ENCODE results near the gene OR51F1. TPM values are rescaled to one million over a fixed set of nuclear protein-coding genes. Genes with fewer than 3 reads are reported as not detected.
"Not testable (repeated sequence)": the region's sequence is repeated elsewhere in the genome, so short reads cannot be mapped to it uniquely, and the experiment has no call there.

The OR51F1 gene
- total and polyA plus RNA-seq, 2 experiments from 2014 or later = not detected

DNA sequence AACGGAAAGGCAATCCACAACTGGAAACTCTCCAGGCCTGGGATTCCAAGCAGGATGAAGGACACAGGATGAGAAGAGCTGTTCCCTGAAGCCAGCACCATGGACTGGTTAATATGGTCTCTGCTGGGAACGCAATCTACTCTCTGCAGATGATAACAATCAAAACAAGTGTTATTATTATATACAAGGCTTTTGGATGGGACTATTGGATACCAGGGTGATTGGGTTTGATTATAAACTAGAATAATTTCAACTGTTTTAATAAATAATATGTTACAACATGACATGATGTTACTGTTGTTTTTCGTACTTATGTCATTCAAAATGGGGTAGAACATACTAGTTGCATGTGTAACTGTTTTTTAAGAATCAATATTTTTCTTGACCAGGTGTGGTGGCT, 34.5 kb upstream of the OR51F1 start, which contains the start of gene OR52R1 (continued):
- TF ChIP-seq, protein P1, sequence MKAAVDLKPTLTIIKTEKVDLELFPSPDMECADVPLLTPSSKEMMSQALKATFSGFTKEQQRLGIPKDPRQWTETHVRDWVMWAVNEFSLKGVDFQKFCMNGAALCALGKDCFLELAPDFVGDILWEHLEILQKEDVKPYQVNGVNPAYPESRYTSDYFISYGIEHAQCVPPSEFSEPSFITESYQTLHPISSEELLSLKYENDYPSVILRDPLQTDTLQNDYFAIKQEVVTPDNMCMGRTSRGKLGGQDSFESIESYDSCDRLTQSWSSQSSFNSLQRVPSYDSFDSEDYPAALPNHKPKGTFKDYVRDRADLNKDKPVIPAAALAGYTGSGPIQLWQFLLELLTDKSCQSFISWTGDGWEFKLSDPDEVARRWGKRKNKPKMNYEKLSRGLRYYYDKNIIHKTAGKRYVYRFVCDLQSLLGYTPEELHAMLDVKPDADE (IDR thresholded peaks at IDR 0.05) = no peak
- TF ChIP-seq CREB1 (CRISPR knock-in tag; IDR thresholded peaks at IDR 0.05; ENCODE audit: low read depth) = no peak
- TF ChIP-seq, protein P2, sequence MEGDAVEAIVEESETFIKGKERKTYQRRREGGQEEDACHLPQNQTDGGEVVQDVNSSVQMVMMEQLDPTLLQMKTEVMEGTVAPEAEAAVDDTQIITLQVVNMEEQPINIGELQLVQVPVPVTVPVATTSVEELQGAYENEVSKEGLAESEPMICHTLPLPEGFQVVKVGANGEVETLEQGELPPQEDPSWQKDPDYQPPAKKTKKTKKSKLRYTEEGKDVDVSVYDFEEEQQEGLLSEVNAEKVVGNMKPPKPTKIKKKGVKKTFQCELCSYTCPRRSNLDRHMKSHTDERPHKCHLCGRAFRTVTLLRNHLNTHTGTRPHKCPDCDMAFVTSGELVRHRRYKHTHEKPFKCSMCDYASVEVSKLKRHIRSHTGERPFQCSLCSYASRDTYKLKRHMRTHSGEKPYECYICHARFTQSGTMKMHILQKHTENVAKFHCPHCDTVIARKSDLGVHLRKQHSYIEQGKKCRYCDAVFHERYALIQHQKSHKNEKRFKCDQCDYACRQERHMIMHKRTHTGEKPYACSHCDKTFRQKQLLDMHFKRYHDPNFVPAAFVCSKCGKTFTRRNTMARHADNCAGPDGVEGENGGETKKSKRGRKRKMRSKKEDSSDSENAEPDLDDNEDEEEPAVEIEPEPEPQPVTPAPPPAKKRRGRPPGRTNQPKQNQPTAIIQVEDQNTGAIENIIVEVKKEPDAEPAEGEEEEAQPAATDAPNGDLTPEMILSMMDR (conservative IDR thresholded peaks at IDR 0.05; ENCODE audit: low read depth in 2 of 2) = no peak
- TF ChIP-seq, protein P3, sequence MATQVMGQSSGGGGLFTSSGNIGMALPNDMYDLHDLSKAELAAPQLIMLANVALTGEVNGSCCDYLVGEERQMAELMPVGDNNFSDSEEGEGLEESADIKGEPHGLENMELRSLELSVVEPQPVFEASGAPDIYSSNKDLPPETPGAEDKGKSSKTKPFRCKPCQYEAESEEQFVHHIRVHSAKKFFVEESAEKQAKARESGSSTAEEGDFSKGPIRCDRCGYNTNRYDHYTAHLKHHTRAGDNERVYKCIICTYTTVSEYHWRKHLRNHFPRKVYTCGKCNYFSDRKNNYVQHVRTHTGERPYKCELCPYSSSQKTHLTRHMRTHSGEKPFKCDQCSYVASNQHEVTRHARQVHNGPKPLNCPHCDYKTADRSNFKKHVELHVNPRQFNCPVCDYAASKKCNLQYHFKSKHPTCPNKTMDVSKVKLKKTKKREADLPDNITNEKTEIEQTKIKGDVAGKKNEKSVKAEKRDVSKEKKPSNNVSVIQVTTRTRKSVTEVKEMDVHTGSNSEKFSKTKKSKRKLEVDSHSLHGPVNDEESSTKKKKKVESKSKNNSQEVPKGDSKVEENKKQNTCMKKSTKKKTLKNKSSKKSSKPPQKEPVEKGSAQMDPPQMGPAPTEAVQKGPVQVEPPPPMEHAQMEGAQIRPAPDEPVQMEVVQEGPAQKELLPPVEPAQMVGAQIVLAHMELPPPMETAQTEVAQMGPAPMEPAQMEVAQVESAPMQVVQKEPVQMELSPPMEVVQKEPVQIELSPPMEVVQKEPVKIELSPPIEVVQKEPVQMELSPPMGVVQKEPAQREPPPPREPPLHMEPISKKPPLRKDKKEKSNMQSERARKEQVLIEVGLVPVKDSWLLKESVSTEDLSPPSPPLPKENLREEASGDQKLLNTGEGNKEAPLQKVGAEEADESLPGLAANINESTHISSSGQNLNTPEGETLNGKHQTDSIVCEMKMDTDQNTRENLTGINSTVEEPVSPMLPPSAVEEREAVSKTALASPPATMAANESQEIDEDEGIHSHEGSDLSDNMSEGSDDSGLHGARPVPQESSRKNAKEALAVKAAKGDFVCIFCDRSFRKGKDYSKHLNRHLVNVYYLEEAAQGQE (IDR thresholded peaks at IDR 0.05; ENCODE audit: unreplicated experiment) = no peak
- no peak for TF ChIP-seq POLR2AphosphoS5 (IDR thresholded peaks at IDR 0.05; ENCODE audit: low read depth)
- TF ChIP-seq EZH2 (IDR thresholded peaks at IDR 0.05; ENCODE audit: low read depth, unreplicated experiment) = no peak

DNA sequence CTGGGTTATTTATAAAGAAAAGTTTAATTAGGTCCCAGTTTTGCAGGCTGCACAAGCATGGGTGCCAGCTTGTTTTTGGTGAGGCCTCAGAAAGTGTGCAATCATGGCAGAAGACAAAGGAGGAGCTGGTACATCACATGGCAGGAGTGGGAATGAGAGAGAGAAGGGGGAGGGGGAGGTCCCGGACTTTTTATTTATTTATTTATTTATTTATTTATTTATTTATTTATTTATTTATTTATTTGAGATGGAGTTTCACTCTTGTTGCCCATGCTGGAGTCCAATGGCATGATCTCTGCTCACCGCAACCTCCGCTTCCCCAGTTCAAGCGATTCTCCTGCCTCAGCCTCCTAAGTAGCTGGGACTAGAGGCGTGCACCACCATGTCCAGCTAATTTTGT, 31.6 kb upstream of the OR51F1 start:
- ATAC-seq; H3K36me3 ChIP-seq (ENCODE audit: insufficient read depth); H3K36me3 Mint-ChIP-seq (ENCODE audit: low read depth); H3K27ac Mint-ChIP-seq; H3K27ac ChIP-seq (ENCODE audit: low read depth); DNase-seq (ENCODE audit: low spot score); H3K4me3 ChIP-seq; H3K27me3 ChIP-seq (ENCODE audit: insufficient read depth); H4K20me1 ChIP-seq (replicated peaks; ENCODE audit: insufficient read depth); H3K4me1 ChIP-seq (ENCODE audit: insufficient read depth); H3K9me3 Mint-ChIP-seq; H3K9me2 ChIP-seq (ENCODE audit: insufficient read depth); H3F3A ChIP-seq (replicated peaks; ENCODE audit: low read depth); H3K4me2 ChIP-seq; H3K79me2 ChIP-seq (replicated peaks; ENCODE audit: insufficient read depth); H3K27me3 Mint-ChIP-seq (ENCODE audit: insufficient read depth, low read depth, poor library complexity); H3K4me3 Mint-ChIP-seq; H2AFZ ChIP-seq; H3K4me1 Mint-ChIP-seq: not testable (repeated sequence)
